ENCODE measurements around the gene ZDBF2. TPM values are rescaled to one million over a fixed set of nuclear protein-coding genes. Genes with fewer than 3 reads are reported as not detected.

The ZDBF2 gene
- total RNA-seq, 1 donor from 2014 or later: 7.4 TPM

GRCh38 chr2:206323033-206323432 is 48.6 kb downstream of the ZDBF2 start:
- Histone ChIP-seq H3K27me3 (ENCODE audit: control insufficient read depth, insufficient read depth, low read length) (no peaks in the 10 kb centered on the region), H3K4me3 (ENCODE audit: low read depth, low read length) (no peak overlapping the region), H3K36me3 (ENCODE audit: control insufficient read depth, insufficient read depth, low read length) (no peaks in the 10 kb centered on the region)
- no peak for TF ChIP-seq CTCF (IDR thresholded peaks at IDR 0.05; ENCODE audit: insufficient read depth, low read length, severe bottlenecking)
- DNase-seq (ENCODE audit: low read depth) (no peak), FAIRE-seq (no peak)

GRCh38 chr2:206323486-206323885 is 49.0 kb downstream of the ZDBF2 start:
- Histone ChIP-seq H3K4me3 (ENCODE audit: low read depth, low read length) (no peak overlapping the region), H3K36me3 (ENCODE audit: control insufficient read depth, insufficient read depth, low read length) (no peaks in the 10 kb centered on the region), H3K27me3 (ENCODE audit: control insufficient read depth, insufficient read depth, low read length) (no peaks in the 10 kb centered on the region)
- DNase-seq (ENCODE audit: low read depth): no peak
- no peak for TF ChIP-seq CTCF (IDR thresholded peaks at IDR 0.05; ENCODE audit: insufficient read depth, low read length, severe bottlenecking)
- no peak for FAIRE-seq

GRCh38 chr2:206324869-206325268 is 50.4 kb downstream of the ZDBF2 start:
- Histone ChIP-seq H3K4me3 (ENCODE audit: low read depth, low read length) (no peak overlapping the region), H3K36me3 (ENCODE audit: control insufficient read depth, insufficient read depth, low read length) (no peaks in the 10 kb centered on the region), H3K27me3 (ENCODE audit: control insufficient read depth, insufficient read depth, low read length) (no peaks in the 10 kb centered on the region)
- TF ChIP-seq CTCF (IDR thresholded peaks at IDR 0.05; ENCODE audit: insufficient read depth, low read length, severe bottlenecking): no peak
- DNase-seq (ENCODE audit: low read depth): no peak
- FAIRE-seq: no peak

- no peak for FAIRE-seq
- Histone ChIP-seq H3K27me3 (ENCODE audit: control insufficient read depth, insufficient read depth, low read length) (no peaks in the 10 kb centered on the region), H3K4me3 (ENCODE audit: low read depth, low read length) (no peak overlapping the region), H3K36me3 (ENCODE audit: control insufficient read depth, insufficient read depth, low read length) (no peaks in the 10 kb centered on the region)
- no peak for DNase-seq (ENCODE audit: low read depth)
- TF ChIP-seq CTCF (IDR thresholded peaks at IDR 0.05; ENCODE audit: insufficient read depth, low read length, severe bottlenecking): no peak
These were observed 54.5 kb downstream of the ZDBF2 start for GRCh38 chr2:206328974-206329373.

GRCh38 chr2:206336861-206337260 is 62.4 kb downstream of the ZDBF2 start:
- Histone ChIP-seq H3K4me3 (ENCODE audit: low read depth, low read length) (no peak overlapping the region), H3K36me3 (ENCODE audit: control insufficient read depth, insufficient read depth, low read length) (no peaks in the 10 kb centered on the region), H3K27me3 (ENCODE audit: control insufficient read depth, insufficient read depth, low read length) (no peaks in the 10 kb centered on the region)
- DNase-seq (ENCODE audit: low read depth): no peak
- FAIRE-seq: no peak
- no peak for TF ChIP-seq CTCF (IDR thresholded peaks at IDR 0.05; ENCODE audit: insufficient read depth, low read length, severe bottlenecking)

- Histone ChIP-seq H3K27me3 (ENCODE audit: control insufficient read depth, insufficient read depth, low read length) (no peaks in the 10 kb centered on the region), H3K4me3 (ENCODE audit: low read depth, low read length) (no peak overlapping the region), H3K36me3 (ENCODE audit: control insufficient read depth, insufficient read depth, low read length) (no peaks in the 10 kb centered on the region)
- TF ChIP-seq CTCF (IDR thresholded peaks at IDR 0.05; ENCODE audit: insufficient read depth, low read length, severe bottlenecking): no peak
- FAIRE-seq (no peak), DNase-seq (ENCODE audit: low read depth) (no peak)
These were observed 63.5 kb downstream of the ZDBF2 start for GRCh38 chr2:206337956-206338355.
